ENCODE results near the gene KBTBD12. TPM values are rescaled to one million over a fixed set of nuclear protein-coding genes. Genes with fewer than 3 reads are reported as not detected.
A peak's percentile ranks its signal among the peaks of the same experiment; 100 is the strongest.

Gene KBTBD12
- total RNA-seq, 1 donor from 2014 or later = not detected

DNA sequence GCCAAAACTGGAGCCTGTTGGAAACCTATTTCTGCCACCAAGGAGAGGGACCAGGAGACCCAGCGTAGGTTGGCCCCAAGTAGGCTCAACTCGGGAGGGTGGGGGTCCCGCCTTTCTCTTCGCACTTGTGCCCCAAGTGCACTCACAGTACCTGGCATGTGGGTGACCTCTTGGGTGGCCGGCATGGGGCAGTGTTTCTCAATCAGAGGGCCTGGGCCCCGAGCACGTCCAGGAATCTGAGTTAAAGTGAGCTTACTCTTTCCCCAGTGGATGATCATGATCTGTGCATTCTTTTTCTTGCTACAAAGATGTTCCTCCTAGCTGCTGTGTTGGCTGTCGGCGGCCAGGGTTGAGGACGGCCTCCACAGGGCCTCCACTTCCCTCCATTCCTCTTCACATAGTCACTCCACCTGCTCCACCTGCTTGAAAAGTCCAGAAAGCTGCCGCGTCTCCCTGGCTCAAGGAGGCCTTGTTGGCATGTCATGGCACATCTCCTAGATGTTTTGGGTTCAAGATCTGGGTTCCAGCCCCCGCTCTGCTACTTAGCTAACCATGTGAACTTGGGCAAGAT, 70.7 kb downstream of the KBTBD12 start:
- DNase-seq (ENCODE audit: low read depth in 2 of 2) = no peak

DNA sequence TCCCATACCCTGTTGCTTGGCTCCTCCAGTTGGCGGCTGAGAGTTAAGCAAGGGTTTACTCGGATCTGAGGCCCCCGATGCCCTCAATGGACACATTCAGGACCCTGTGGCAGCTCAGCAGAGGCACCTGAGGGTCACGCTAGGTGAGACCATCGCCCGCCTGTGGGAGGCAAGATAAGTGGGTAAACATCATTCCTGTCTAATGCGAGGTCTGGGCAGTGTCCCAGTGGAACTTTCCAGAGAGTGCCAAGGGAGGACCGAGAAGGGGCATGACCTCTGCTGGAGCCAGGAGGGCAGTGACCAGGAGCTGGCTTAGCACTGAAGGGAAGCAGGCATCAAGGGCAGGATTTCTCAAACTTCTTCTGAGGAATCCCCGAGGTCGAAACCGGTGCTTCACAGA, 71.8 kb downstream of the KBTBD12 start:
- no peak for DNase-seq (ENCODE audit: low read depth in 2 of 2)

DNA sequence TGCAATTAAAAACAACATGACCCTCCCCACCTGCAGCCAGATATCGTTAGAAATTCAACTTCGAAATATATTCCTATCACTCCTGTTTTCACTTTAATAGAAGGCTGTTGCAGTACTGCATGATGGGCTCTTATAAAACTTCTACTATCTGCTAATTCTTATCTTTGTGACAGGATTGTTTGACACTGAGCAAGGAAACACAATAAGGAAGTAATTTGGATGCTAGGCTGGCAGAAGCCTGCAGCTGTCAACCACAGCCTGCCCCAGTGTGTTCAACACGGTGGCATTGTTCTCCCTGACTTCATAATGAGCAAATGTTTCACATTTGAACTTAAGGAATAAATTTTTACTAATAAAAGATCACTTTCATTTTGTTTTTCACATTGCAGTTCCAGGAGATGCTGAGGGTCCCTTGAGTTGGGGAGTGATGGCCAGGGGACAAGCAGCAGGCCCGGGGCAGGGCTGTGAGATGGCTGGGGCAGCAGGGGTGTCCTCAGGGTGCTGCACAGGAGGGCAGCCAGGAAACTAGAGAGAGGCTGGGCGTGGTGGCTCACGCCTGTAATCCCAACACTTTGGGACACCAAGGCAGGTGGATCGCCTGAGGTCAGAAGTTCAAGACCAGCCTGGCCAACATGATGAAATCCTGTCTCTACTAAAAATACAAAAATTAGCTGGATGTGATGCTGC, 72.4 kb downstream of the KBTBD12 start:
- no peak for DNase-seq (ENCODE audit: low read depth in 2 of 2)

DNA sequence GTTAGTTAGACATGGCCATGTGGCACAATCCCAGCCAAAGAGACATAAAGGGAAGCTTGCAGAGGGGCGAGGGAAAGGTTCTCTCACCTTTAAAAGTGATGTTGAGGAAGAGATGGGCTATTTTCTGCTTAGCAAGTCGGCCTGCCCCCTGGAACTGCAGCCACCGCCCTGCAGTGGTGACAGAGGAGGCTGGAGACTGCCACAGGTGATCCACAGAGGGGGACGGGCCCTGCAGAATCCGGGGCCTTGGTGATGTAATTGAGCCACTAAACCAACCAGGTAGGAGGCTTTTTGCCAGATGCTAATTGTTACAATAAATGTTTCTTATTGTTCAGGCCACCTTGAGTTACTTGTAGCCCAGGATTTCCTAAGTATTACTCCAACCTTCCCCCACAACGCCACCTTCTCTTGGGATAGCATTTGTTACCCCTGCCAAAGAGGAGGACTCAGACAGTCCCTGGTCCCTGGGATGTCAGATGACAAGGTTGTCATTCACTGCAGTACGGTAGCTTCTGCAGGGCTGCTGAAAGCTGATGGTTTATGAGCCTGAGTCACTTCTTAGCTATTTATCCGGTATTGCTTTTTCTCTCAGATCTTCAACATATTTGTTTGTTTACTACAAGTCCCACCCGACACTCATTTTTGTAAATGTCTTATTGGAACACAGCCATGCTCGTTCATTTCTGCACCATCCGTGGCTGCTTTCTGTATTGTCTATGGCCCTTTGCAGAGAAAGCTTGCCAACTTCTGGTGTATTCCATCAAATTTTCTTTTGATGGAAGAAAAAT, 73.9 kb downstream of the KBTBD12 start:
- no peak for DNase-seq (ENCODE audit: low read depth in 2 of 2)

DNA sequence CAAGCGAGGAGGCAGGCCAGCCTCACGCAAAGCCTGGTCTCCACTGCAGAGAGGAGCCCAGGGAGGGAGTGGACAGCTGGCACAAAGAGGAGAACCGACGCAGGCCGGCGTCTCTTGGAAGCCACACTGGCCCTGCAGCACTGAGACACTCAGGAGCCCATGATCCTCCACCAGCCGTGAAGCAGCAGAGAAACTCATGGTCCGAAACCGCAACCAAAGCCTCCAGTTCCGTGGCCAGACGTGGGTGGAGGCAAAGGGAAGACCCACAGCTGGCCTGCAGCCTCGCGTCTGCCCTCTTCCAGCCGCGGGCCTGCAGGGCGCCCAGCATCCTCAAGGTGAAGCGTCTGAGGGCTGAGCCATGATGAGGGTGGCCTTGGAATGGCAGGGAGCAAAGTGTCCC, 75.0 kb downstream of the KBTBD12 start:
- no peak for DNase-seq (ENCODE audit: low read depth in 2 of 2)

DNA sequence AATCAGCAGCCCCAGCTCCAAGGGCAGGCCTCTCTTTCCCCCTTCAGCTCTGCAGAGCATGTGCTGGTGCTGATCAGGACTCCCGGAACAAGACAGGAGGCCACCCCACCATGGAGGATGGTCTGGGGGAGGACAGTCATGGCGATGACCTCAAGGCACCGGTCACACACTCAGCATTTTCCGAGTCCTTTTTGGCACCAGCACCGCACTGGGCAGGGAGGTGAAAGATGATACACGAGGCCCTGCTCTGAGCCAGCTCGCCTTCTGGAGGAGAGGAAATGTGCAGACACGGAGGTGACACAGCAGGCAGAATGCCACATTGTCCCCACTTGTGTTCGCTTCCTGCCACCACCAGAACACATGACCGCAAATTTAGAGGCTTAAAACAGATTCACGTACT, 75.4 kb downstream of the KBTBD12 start:
- no peak for DNase-seq (ENCODE audit: low read depth in 2 of 2)

DNA sequence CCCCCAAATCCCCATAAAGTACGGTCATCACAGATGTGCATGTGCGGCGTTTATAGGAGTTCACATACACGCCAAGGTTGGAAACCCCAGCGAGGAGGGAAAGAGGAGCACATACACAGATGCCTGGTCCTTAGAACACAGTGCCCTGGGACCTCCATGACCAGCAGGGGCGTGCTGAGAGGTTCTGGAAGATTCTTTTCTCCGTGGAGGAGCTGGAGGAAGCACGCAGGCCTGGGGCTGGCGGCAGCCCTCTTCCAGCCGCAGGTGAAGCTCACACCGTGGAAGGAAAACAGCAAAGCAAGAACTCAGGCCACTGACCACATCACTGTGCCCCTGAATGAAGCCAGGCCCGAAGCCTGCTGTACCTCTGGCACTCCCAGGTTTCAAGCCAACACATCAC, 76.2 kb downstream of the KBTBD12 start:
- no peak for DNase-seq (ENCODE audit: low read depth in 2 of 2)

DNA sequence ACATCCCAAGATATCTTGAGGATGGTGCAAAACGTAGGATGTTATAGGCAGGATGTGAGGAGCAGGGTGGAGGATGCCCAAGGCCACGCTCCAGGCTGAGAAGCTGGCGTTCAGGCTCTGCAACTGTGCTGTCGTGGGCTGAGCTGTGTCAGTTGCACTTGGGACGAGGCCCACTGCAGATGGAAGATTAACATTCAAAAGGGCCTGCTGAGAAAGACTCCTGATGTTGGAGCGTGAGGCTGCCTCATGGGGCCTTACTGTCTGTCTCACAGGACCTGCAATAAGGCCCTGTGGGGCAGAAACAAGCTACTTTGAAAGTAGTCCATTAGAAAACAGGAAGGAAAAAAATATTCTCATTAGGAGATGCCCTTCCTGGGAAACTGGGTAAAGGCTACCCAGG, 76.6 kb downstream of the KBTBD12 start:
- DNase-seq (ENCODE audit: low read depth in 2 of 2) = no peak

DNA sequence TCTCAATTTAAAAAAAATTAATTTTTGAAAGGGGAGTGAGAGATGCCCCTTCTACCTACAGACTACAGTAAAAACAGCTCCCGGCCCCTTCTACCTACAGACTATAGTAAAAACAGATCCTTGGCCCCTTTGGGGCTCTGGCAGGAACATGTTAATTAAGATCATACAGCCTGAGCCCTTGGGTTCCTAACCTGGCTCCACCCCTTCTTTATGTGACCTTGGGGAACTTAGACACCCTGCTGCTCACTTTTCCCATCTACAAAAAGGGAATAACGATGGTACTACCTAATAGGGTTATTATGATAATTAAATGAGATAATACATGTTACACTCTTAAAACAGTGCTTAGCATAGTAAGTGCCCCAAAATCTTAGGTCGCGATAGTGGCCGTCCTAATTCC, 77.1 kb downstream of the KBTBD12 start:
- DNase-seq (ENCODE audit: low read depth in 2 of 2) = no peak

DNA sequence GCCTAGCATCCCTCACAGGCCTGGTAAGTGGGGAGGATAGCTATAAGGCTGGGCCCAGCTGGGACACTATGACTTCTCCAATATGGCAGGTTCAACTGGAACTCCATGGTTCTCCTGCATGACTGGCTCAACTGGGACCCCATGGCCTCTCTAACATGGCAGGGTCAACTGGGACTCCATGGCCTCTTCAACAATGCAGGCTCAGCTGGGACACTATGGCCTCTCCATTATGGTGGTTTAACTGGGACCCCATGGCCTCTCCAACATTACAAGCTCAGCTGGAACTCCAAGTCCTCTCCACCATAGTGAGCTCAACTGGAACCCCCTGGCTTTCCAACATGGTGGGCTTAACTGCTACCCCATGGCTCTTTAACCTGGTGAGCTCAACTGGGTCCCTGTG, 79.0 kb downstream of the KBTBD12 start:
- DNase-seq (ENCODE audit: low read depth in 2 of 2) = no peak

DNA sequence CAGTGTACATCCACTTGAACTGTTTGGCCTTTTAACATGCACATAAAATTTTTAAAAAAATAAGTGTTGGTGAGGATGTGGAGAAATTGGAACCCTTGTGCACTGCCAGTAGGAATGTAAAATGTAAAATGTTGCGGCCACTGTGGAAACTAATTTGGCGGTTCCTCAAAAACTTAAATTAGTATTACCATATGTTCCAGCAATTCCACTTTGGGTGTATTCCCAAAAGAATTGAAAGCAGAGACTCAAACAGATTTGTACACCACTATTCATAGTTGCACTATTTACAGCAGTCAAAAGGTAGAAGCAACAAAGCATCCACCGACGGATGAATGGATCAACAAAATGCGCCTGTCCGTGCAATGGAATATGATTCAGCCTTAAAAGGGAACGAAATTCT, 82.0 kb downstream of the KBTBD12 start:
- no peak for DNase-seq (ENCODE audit: low read depth in 2 of 2)

DNA sequence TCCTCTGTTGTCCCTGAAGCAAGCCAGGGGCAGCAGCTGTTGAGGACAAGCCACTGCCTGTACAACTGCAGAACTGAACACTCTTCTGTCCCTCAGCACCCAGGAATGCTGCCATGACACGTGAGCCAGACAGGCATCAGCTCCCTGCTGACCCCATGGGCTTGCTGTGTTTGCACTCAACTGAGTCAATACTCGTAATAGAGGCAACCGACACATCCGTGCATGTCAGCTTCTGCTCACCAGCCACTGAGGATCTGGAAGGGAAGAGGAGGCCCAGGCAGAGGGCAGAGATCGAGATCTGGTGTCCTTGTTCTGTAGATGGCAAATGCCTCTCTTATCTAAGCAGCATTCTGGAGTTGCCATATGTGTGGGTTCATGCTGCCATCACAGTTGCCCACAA, 82.9 kb downstream of the KBTBD12 start:
- DNase-seq (ENCODE audit: low read depth in 2 of 2) = no peak

DNA sequence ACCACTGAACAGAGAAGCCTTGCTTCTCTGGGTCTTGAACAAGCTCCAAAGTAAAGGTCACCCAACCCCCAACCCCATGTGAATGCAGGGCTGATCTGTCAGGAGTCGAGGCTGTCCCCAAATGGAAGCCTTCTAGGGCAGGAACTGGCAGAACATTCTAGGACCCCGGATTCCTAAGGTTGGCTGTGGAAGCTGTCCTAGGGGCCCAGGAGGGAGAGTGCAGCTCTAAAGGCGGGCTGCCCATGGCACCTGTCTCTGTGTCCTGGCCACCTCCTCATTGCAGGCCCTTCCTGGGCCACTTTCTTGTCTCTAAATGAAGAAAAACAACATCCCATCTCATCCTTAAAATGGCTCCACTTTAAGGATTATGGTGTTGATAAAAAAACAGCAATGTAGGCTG, 83.6 kb downstream of the KBTBD12 start:
- no peak for DNase-seq (ENCODE audit: low read depth in 2 of 2)

DNA sequence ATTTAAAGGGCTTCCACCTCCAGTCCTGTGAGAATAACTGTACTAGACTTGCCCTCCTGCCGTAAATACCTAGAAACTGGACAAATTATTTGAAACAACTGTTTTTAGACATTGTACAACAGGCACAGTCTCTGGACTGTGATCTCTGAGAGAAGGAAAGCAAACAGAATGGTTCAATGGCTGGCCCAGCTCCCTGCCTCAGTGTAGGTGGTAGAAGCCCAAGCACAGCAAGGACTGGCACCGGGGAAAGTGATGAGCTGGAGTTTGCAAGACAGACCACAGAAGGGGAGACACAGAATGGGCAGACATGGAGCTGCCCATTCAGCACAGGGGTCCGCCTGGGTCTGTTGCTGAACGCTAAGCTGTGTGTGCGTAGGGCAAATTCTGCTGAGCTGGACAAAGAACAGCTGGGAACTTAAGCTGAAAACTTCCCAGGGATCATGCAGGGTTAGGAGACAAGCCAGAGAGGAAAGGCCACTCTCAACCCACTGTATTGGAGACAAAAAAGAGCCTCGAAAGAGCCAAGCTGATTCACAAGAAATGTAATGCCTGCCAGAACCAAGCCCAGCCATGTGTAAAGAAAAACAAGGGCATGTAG, 84.6 kb downstream of the KBTBD12 start:
- no peak for DNase-seq (ENCODE audit: low read depth in 2 of 2)

DNA sequence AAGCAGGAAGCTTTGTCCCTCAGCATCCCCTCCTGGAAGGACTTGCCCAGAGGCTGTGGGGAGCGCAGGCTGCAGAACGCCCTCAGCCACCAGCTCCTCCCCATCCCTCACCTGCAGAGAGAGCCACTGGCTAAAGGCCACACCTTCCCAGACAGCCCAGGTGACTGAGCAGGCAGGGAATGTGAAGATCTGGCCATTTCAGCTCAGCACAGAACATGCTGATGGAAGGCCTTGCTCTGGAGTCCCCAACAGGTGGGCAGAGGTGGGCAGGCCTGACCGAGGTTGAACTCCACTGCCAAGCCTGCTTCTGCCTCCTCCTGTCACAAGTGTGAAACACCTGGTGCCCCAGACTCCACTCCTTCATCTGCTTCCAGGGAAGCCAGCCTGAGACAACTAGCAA, 86.5 kb downstream of the KBTBD12 start:
- no peak for DNase-seq (ENCODE audit: low read depth in 2 of 2)

DNA sequence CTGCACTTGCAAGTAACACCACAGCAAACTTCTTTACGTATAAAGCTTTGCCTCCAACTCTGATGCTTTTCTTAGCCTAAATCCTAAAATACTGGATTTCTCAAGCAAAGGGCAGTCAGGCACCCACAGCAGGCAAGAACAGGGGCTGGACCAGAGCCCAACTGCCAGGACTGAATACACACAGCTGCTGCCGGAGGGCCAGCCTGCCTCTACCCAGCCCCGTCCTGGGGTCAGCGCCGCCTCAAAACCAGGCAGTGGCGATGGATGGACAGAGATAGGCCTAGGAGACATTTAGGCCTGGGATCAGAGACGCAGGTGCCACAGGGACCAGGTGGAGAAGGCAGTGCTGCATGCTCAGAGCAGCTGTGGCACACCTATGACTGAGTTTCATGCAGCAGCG, 89.6 kb downstream of the KBTBD12 start:
- DNase-seq (ENCODE audit: low read depth in 2 of 2) = no peak

DNA sequence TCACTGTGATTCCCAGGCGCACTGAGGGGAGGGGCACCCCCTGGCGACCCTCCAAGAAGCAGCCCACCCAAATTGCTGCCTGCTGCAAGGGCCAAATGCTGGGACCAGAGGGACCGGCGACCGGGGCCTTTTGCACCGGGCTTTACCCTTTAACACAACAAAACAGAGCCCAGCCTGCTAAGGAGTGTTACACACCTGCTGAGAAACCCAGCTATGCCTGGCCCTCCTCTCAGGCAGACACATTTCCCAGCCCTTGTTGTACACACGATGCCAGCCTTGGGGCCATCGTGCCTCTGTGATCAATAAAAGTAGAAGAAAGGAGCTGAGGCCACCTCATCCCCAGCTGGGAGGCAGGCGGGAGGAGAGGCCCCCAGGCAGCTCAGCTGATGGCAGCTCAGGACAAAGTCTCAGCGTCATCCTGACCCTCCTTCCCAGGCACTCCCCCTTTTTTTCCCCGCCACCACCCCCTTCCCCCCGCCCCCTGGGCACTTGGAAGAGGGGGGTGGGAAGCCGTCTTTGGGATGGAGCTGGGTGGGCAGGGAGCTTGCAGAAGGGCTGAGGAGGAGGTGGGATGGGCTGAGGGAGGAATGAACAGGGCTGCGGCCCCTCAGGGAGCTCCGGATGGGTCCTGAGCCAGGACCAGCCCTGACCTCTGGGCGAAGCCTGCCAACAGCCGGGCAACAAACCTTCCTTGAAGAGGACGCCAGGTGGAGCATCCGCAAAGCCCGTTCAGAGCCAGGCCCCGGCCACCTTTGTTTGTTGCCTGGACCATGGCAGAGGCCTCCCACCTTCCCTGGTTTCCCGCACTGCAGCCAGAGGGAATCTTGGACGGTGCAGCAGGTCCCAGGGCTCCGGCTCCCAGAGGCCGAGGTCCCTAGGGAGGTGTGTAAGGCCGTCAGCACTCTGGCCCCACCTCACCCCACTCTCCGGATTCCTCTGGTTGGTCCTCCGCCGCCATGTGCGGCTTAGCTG, 91.3 kb downstream of the KBTBD12 start:
- DNase-seq (ENCODE audit: low read depth in 2 of 2) = no peak

DNA sequence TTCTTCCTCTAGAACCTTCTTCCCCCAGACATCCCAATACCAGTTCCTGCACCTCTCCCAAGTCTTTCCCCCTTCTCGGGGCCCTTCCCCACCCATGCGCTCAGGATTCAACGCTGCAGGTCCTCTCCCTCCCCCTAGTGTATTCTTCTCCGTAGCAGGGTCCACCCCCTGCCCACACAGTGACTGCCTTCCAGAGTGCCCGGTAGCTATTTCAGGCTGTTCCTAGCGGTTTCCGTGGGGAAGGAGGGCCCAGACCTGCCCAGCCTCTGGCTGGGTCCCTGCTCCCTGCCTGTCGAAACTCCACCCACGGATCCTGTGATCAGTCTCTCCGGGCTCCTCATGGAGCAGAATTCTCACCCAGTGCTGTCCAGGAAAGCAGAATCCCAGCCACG, 92.0 kb downstream of the KBTBD12 start:
- DNase-seq (ENCODE audit: low read depth in 2 of 2) = no peak

DNA sequence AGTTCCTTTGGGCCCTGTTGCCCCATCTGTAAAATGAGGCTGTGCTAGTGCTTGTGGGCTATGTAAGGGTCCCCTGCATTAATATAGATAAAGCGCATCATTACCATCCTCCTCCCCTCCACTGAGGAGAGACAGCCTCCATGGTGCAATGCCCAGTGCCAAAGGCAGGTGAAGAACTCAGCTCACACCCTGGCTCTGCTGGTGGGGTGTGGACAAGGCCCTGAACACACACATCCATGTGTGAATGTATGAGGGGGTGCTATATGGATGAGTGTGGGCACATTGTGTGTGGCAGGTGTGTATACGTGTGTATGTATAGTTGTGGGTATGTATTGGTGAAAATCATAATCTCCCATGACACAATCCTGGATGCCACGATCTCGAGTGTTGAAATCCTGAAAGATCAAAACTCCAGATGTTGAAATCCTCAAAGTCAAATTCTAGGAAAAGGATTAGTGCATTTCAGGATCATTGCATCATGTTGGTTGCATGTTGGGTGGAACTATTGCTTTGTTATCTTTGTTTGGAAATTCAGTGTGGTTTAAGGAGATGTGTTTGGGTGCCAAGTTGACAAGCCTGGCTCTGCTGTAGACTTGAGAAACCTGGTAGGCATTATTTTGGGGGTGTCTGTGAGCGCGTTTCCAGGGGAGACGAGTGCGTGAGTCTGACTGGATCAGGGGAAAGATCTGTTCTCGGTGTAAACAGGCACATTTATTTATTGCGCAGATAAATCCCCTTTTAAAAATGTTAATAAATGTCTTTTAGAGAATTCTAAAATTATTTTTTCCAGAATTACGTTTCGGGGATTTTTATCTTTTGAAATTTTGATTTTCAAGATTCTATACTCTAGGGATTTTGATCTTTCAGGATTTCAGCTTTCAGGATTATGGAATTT, 95.2 kb downstream of the KBTBD12 start:
- no peak for DNase-seq (ENCODE audit: low read depth in 2 of 2)

DNA sequence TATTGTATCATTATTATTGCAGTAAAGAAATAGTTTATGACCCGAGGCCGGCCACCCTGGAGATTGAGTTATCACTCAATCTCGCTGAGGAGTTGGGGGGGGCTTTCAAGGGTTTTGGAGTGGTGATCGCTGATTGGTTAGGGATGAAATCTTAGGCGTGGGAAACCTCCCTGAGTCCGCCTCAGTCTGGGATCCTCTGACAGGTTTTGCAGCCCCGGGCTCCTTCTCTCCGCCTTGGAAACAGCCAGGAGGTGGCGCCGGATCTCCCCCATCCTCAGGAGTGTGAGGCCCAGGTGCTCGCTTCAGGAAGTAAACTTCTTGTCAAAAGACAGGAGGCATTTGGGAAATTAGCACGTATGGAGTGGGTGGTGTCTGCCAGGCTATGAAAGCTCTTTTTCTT, 96.1 kb downstream of the KBTBD12 start:
- peak; percentile 10 to 17 for DNase-seq (ENCODE audit: low read depth in 2 of 2)

All from lung microvascular endothelial cell (primary cell).